Natural killer cell treated with Interleukin-12 subunit alpha and Interleukin-12 subunit beta and Interleukin-15 and Interleukin-18, amount 100 ng/mL, for 72 hours (primary cell): Measurements from ENCODE around the gene TAMALIN. TPM values are rescaled to one million over a fixed set of nuclear protein-coding genes. Genes with fewer than 3 reads are reported as not detected.
A peak's percentile ranks its signal among the peaks of the same experiment; 100 is the strongest.

ENCODE experiments used
- ATAC-seq, 2 donors: fragments of 150-1000 bp; cut with Tn5 transposase in 1 of 2; sonication (Bioruptor Pico), chemical (Tn5 transposase) in 1 of 2; 2 replicates each; pipeline ENCODE4 v1.10.0; 2021
- DNase-seq: peaks from one replicate; pipeline ENCODE4 v3.0.0; 2022; ENCODE audit warnings: low spot score
- H3K27ac Mint-ChIP-seq, 2 donors: 1 replicate in 1 of 2; 2 replicates in 1 of 2; pipeline ENCODE4 v1.8.0; 2022; ENCODE audit warnings: mixed read lengths in 2 of 2, mild to moderate bottlenecking in 1 of 2, moderate library complexity in 1 of 2
- H3K27me3 Mint-ChIP-seq, 2 donors: 1 replicate in 1 of 2; 2 replicates in 1 of 2; pipeline ENCODE4 v1.8.0; 2022; ENCODE audit warnings: mixed read lengths in 2 of 2
- H3K36me3 Mint-ChIP-seq: one replicate; pipeline ENCODE4 v1.8.0; 2022; ENCODE audit warnings: mixed read lengths
- H3K4me1 Mint-ChIP-seq, 2 donors: 1 replicate in 1 of 2; 2 replicates in 1 of 2; pipeline ENCODE4 v1.8.0; 2022; ENCODE audit warnings: low read depth in 2 of 2, mixed read lengths in 2 of 2, mild to moderate bottlenecking in 1 of 2
- H3K4me3 Mint-ChIP-seq: one replicate; pipeline ENCODE4 v1.8.0; 2022; ENCODE audit warnings: mixed read lengths
- H3K9me3 Mint-ChIP-seq: 2 replicates; pipeline ENCODE4 v1.8.0; 2022; ENCODE audit warnings: mixed read lengths
- total RNA-seq, 2 donors: library from RNA; stranded (reverse); gene quantifications; one replicate each; pipeline ENCODE4 v1.2.3, GENCODE V29; 2022

TAMALIN gene
- total RNA-seq, 2 donors from 2014 or later: 5.4 to 5.6 TPM

- no peak overlapping the region for H3K4me3 Mint-ChIP-seq
Measured at GRCh38 chr12:52026263-52026662, 19.5 kb downstream of the TAMALIN start.

GRCh38 chr12:52027085-52027843 lies 20.5 kb downstream of the TAMALIN start:
- Mint-ChIP-seq H3K27me3 (no peaks in the 10 kb centered on the region), H3K27ac (no peak overlapping the region), H3K36me3 (no peaks in the 10 kb centered on the region), H3K9me3 (no peaks in the 10 kb centered on the region), H3K4me1 (peaks cover 20 to 26% of the 10 kb centered on the region in 2 donors), H3K4me3 (no peak overlapping the region)
- DNase-seq (no peak), ATAC-seq (no peak)

More at GRCh38 chr12:52026263-52026662, 19.5 kb downstream of the TAMALIN start:
- DNase-seq (no peak), ATAC-seq (no peak)
- Mint-ChIP-seq H3K4me1 (peaks cover 20 to 24% of the 10 kb centered on the region in 2 donors), H3K36me3 (no peaks in the 10 kb centered on the region), H3K27me3 (no peaks in the 10 kb centered on the region), H3K27ac (peak overlapping the region; percentile 77 to 90), H3K9me3 (no peaks in the 10 kb centered on the region)

- ATAC-seq (no peak), DNase-seq (no peak)
- Mint-ChIP-seq H3K4me3 (no peak overlapping the region), H3K9me3 (no peaks in the 10 kb centered on the region), H3K27me3 (no peaks in the 10 kb centered on the region), H3K36me3 (no peaks in the 10 kb centered on the region), H3K4me1 (peaks cover 24 to 32% of the 10 kb centered on the region in 2 donors), H3K27ac (no peak overlapping the region)
Measured at GRCh38 chr12:52029685-52030084, 22.9 kb downstream of the TAMALIN start.

- H3K4me3 Mint-ChIP-seq: peak overlapping the region; percentile 75
Measured at GRCh38 chr12:52032446-52032803, 25.7 kb downstream of the TAMALIN start.

GRCh38 chr12:52032804-52033445 lies 26.2 kb downstream of the TAMALIN start:
- no peaks in the 10 kb centered on the region for H3K9me3 Mint-ChIP-seq
- DNase-seq (peak; percentile 96), ATAC-seq (peak; percentile 97 to 98)
- H3K4me3 Mint-ChIP-seq: peak overlapping the region; percentile 75
- peak overlapping the region; percentile 59 to 63 for H3K27ac Mint-ChIP-seq
- H3K27me3 Mint-ChIP-seq: no peaks in the 10 kb centered on the region
- no peaks in the 10 kb centered on the region for H3K36me3 Mint-ChIP-seq
- H3K4me1 Mint-ChIP-seq: peaks cover 16 to 17% of the 10 kb centered on the region in 2 donors

More at GRCh38 chr12:52032446-52032803, 25.7 kb downstream of the TAMALIN start:
- Mint-ChIP-seq H3K9me3 (no peaks in the 10 kb centered on the region), H3K27ac (peak overlapping the region; percentile 59 to 63), H3K27me3 (no peaks in the 10 kb centered on the region), H3K4me1 (peaks cover 16 to 17% of the 10 kb centered on the region in 2 donors), H3K36me3 (no peaks in the 10 kb centered on the region)
- DNase-seq (no peak), ATAC-seq (no peak)

GRCh38 chr12:52033446-52034140 lies 26.8 kb downstream of the TAMALIN start:
- Mint-ChIP-seq H3K36me3 (no peaks in the 10 kb centered on the region), H3K9me3 (no peaks in the 10 kb centered on the region), H3K27ac (peak overlapping the region; percentile 59 to 63), H3K4me3 (peak overlapping the region; percentile 75), H3K4me1 (peaks cover 19 to 22% of the 10 kb centered on the region in 2 donors), H3K27me3 (peaks cover 0 to 3% of the 10 kb centered on the region in 2 donors)
- ATAC-seq (no peak), DNase-seq (no peak)

GRCh38 chr12:52035190-52035589 lies 28.4 kb downstream of the TAMALIN start:
- Mint-ChIP-seq H3K27me3 (peaks cover 0 to 9% of the 10 kb centered on the region in 2 donors), H3K27ac (peak overlapping the region in 1 of 2 donors; percentile 45), H3K4me1 (peaks cover 22 to 26% of the 10 kb centered on the region in 2 donors), H3K9me3 (no peaks in the 10 kb centered on the region), H3K36me3 (no peaks in the 10 kb centered on the region), H3K4me3 (no peak overlapping the region)
- ATAC-seq (no peak), DNase-seq (no peak)

GRCh38 chr12:52035926-52036325 lies 29.2 kb downstream of the TAMALIN start:
- Mint-ChIP-seq H3K4me1 (peaks cover 22 to 32% of the 10 kb centered on the region in 2 donors), H3K36me3 (no peaks in the 10 kb centered on the region), H3K9me3 (no peaks in the 10 kb centered on the region), H3K27me3 (peaks cover 0 to 9% of the 10 kb centered on the region in 2 donors), H3K4me3 (peak overlapping the region; percentile 52), H3K27ac (peak overlapping the region in 1 of 2 donors; percentile 45)
- DNase-seq: no peak
- no peak for ATAC-seq

- DNase-seq: peak; percentile 84
- peak overlapping the region; percentile 52 for H3K4me3 Mint-ChIP-seq
- H3K4me1 Mint-ChIP-seq: peaks cover 23 to 35% of the 10 kb centered on the region in 2 donors
- ATAC-seq: peak; percentile 72 to 74
- H3K9me3 Mint-ChIP-seq: no peaks in the 10 kb centered on the region
- peak overlapping the region in 1 of 2 donors; percentile 45 for H3K27ac Mint-ChIP-seq
- H3K36me3 Mint-ChIP-seq: no peaks in the 10 kb centered on the region
- H3K27me3 Mint-ChIP-seq: peaks cover 0 to 9% of the 10 kb centered on the region in 2 donors
Measured at GRCh38 chr12:52036587-52037171, 29.9 kb downstream of the TAMALIN start.

- Mint-ChIP-seq H3K27me3 (peaks cover 0 to 9% of the 10 kb centered on the region in 2 donors), H3K9me3 (no peaks in the 10 kb centered on the region), H3K36me3 (no peaks in the 10 kb centered on the region), H3K27ac (no peak overlapping the region), H3K4me1 (peaks cover 27 to 41% of the 10 kb centered on the region in 2 donors), H3K4me3 (no peak overlapping the region)
- ATAC-seq (no peak), DNase-seq (no peak)
Measured at GRCh38 chr12:52037248-52037861, 30.6 kb downstream of the TAMALIN start.

- ATAC-seq: no peak
- H3K27ac Mint-ChIP-seq: peak overlapping the region in 1 of 2 donors; percentile 27
- DNase-seq: no peak
- H3K9me3 Mint-ChIP-seq: no peaks in the 10 kb centered on the region
- peak overlapping the region; percentile 75 for H3K4me3 Mint-ChIP-seq
- H3K27me3 Mint-ChIP-seq: peaks cover 0 to 9% of the 10 kb centered on the region in 2 donors
- peaks cover 20 to 38% of the 10 kb centered on the region in 2 donors for H3K4me1 Mint-ChIP-seq
- H3K36me3 Mint-ChIP-seq: no peaks in the 10 kb centered on the region
Measured at GRCh38 chr12:52038447-52038846, 31.7 kb downstream of the TAMALIN start.

- peaks cover 13 to 41% of the 10 kb centered on the region in 2 donors for H3K4me1 Mint-ChIP-seq
- H3K27ac Mint-ChIP-seq: peak overlapping the region in 1 of 2 donors; percentile 59
- ATAC-seq (no peak), DNase-seq (no peak)
- no peaks in the 10 kb centered on the region for H3K9me3 Mint-ChIP-seq
- H3K36me3 Mint-ChIP-seq: no peaks in the 10 kb centered on the region
- no peak overlapping the region for H3K4me3 Mint-ChIP-seq
- H3K27me3 Mint-ChIP-seq: peaks cover 0 to 9% of the 10 kb centered on the region in 2 donors
Measured at GRCh38 chr12:52041035-52041434, 34.3 kb downstream of the TAMALIN start.

GRCh38 chr12:52041695-52042123 lies 35.0 kb downstream of the TAMALIN start:
- H3K9me3 Mint-ChIP-seq: no peaks in the 10 kb centered on the region
- H3K36me3 Mint-ChIP-seq: no peaks in the 10 kb centered on the region
- peak overlapping the region; percentile 13 for H3K4me3 Mint-ChIP-seq
- peaks cover 13 to 42% of the 10 kb centered on the region in 2 donors for H3K4me1 Mint-ChIP-seq
- peak overlapping the region; percentile 8 to 84 for H3K27ac Mint-ChIP-seq
- ATAC-seq (peak; percentile 20 to 39), DNase-seq (no peak)
- H3K27me3 Mint-ChIP-seq: peaks cover 0 to 9% of the 10 kb centered on the region in 2 donors
